WERI-Rb-1 (cell line): ENCODE data around the gene EOGT.

Experiments
- DNase-seq: peaks from one replicate; pipeline ENCODE4 v3.0.0-alpha.2; 2020
- H3K27ac ChIP-seq: fragments of 250-450 bp; sonication (Bioruptor Pico); 2 replicates; pipeline ENCODE4 v1.5.1; 2020; ENCODE audit warnings: mild to moderate bottlenecking, moderate library complexity
- H3K27me3 ChIP-seq: fragments of 250-450 bp; sonication (Bioruptor Pico); 2 replicates; pipeline ENCODE4 v1.5.1; 2021; ENCODE audit warnings: mild to moderate bottlenecking, low read depth, moderate library complexity; ENCODE audit not compliant: insufficient read depth, severe bottlenecking
- H3K36me3 ChIP-seq: fragments of 250-450 bp; sonication (Bioruptor Pico); 2 replicates; pipeline ENCODE4 v1.5.1; 2020; ENCODE audit warnings: mild to moderate bottlenecking, moderate library complexity
- H3K4me3 ChIP-seq: 2 replicates; pipeline ENCODE4 v1.5.1; 2011; ENCODE audit warnings: low read depth, mild to moderate bottlenecking, control low read depth, low read length
- H3K9me3 ChIP-seq: fragments of 250-450 bp; sonication (Bioruptor Pico); 2 replicates; pipeline ENCODE4 v1.5.1; 2021; ENCODE audit warnings: mild to moderate bottlenecking, moderate library complexity; ENCODE audit not compliant: severe bottlenecking
- TF ChIP-seq, protein P1 (sequence below): IDR thresholded peaks from 2 replicates; pipeline ENCODE4 v1.5.1; 2011; ENCODE audit warnings: low read depth, mild to moderate bottlenecking, control low read depth, inconsistent platforms, low read length

EOGT gene

DNA sequence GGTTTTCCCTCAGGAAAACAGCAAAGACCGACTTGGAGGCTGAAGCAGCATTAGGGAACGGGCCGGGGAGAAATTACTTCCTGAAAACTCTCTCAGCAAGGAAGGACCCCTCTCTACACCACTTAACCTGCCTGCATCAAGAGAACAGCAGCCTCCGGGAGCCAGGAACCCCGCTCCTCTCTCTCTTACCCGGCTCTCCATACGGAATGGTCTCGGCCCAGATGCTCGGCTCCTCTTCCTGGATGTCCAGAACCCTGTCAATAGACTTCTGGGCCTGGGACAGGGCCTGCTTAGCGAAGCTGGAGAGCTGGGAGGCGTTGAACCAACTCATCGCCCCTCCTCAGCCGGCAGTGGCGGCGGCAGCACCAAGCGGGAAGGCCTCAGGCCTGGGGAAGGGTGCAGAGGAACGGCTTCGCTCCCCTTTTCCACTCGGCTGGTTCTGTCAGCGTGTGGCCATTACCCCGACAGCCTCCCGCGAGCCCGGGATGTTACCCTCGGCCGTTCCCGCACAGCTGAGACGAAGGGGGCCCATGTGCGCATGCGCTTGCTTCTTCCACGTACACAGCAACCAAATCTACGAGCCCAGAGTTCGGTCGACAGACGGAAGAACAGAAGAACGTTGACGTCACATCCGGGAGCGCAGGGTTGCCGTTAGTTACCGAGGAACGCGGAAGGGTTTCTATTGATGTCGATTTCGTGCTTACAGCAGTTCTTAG is 38.4 kb upstream of the EOGT start, which contains the start of gene TMF1:
Gene TMF1 (minus strand): TSS at position 578 of the 716 bp plus-strand sequence. CDS start 247 bp downstream, at position 331.
- Histone ChIP-seq H3K4me3 (peak within 1 kb of the TSS; percentile 97), H3K27ac (peak within 1 kb of the TSS; percentile 82), H3K27me3 (no peaks in the 10 kb centered on the region), H3K9me3 (no peaks in the 10 kb centered on the region), H3K36me3 (peaks cover 27% of the 10 kb centered on the region)
- DNase-seq = peak; percentile 97
- TF ChIP-seq, protein P1, sequence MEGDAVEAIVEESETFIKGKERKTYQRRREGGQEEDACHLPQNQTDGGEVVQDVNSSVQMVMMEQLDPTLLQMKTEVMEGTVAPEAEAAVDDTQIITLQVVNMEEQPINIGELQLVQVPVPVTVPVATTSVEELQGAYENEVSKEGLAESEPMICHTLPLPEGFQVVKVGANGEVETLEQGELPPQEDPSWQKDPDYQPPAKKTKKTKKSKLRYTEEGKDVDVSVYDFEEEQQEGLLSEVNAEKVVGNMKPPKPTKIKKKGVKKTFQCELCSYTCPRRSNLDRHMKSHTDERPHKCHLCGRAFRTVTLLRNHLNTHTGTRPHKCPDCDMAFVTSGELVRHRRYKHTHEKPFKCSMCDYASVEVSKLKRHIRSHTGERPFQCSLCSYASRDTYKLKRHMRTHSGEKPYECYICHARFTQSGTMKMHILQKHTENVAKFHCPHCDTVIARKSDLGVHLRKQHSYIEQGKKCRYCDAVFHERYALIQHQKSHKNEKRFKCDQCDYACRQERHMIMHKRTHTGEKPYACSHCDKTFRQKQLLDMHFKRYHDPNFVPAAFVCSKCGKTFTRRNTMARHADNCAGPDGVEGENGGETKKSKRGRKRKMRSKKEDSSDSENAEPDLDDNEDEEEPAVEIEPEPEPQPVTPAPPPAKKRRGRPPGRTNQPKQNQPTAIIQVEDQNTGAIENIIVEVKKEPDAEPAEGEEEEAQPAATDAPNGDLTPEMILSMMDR = no peak

DNA sequence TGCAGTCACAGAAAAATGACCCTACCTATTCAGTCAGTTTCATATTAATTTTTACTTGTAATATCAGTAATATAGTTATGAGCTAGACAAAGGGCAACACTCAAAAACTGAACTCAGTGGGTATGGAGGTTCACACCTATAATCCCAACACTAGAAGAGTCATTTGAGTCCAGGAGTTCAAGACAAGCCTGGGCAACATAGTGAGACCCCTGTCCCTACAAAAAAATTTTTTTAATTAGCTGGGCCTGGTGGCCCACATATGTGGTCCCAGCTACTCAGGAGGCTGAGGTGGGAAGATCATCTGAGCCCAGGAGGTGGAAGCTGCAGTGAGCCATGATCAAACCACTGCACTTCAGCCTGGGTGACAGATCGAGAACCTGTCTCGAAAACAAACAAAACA is 35.5 kb upstream of the EOGT start:
- Histone ChIP-seq H3K9me3 (no peaks in the 10 kb centered on the region), H3K4me3 (no peak overlapping the region), H3K27ac (no peak overlapping the region), H3K27me3 (no peaks in the 10 kb centered on the region), H3K36me3 (peaks cover 36% of the 10 kb centered on the region)
- DNase-seq = no peak
- TF ChIP-seq, protein P1 = no peak

DNA sequence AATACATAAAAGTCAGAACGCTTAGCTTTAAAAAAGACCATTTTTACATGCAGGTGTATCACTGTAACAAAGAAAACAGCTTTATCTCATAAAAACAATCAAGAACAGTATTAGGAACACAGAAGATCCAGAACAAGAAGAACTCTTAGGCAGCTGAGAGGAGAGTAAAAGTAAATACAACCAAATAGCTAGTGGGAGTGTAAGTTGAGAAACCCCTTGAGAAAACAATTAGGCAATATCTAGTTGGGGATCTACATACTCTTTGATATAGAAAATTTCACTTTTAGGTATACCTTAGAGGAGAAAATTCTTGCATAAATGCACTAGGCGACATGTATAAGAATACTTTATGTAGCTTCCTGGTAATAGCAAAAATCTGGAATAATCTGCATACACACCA is 31.1 kb upstream of the EOGT start:
- no peak for DNase-seq
- TF ChIP-seq, protein P1 = no peak
- Histone ChIP-seq H3K4me3 (no peak overlapping the region), H3K36me3 (peaks cover 59% of the 10 kb centered on the region), H3K27me3 (no peaks in the 10 kb centered on the region), H3K27ac (no peak overlapping the region), H3K9me3 (no peaks in the 10 kb centered on the region)

DNA sequence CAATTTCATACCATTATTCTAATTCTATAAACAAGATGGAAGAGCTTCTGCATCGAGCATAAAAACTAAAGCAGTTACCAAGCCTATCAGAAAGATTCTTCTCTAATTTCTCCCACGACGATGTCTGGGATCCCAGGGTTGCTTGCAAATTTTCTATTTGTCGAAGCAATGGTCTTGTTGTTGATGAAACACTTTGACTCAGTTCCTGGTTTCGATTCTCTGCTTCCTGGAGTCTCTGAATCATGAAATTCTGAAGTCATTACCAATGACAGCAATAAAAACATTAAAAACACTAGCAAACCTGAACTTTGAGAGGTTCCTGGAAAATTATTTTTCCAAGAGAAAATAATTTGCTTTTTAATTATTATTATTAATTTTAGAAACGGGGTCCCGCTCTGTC is 20.0 kb upstream of the EOGT start:
- Histone ChIP-seq H3K27me3 (no peaks in the 10 kb centered on the region), H3K4me3 (no peak overlapping the region), H3K36me3 (peaks cover 58% of the 10 kb centered on the region), H3K27ac (no peak overlapping the region), H3K9me3 (no peaks in the 10 kb centered on the region)
- TF ChIP-seq, protein P1 = no peak
- no peak for DNase-seq

DNA sequence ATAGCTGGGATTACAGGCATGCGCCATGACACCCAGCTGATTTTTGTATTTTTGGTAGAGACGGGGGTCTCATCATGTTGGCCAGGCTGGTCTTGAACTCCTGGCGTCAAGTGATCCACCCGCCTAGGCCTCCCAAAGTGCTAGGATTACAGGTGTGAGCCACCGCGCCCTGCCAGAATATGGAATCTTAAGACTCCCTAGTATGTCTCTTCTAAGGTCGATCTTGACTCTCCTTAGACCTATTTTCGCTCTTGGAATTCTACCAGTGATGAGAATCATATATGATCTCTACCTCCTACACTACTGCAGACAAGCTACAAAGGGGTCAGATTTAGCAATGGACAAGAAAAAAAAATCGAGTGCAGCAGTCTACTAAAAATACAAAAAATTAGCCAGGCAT is 19.3 kb upstream of the EOGT start:
- H3K27me3 ChIP-seq = no peaks in the 10 kb centered on the region
- H3K9me3 ChIP-seq = no peaks in the 10 kb centered on the region
- H3K4me3 ChIP-seq = no peak overlapping the region
- H3K27ac ChIP-seq = no peak overlapping the region
- DNase-seq = no peak
- H3K36me3 ChIP-seq = peaks cover 55% of the 10 kb centered on the region
- TF ChIP-seq, protein P1 = no peak

DNA sequence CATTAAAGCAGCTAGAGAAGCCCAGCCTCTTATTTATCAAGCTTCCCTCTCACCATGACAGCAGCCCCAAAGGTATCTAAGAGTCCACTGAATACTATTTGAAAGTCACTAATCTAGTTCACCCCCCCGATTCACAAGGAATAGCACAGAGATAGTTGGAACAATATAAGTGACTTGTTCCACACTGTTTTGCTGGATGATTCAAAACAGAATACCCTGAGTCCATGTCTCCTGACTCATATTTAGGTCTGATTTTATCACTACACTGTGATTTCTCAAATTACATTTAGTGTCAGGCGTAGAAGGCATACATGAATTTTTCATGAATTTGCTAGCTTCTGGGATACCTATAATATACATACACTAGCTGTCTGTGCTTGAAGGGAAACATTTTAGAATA is 18.7 kb upstream of the EOGT start:
- Histone ChIP-seq H3K36me3 (peaks cover 58% of the 10 kb centered on the region), H3K27ac (no peak overlapping the region), H3K4me3 (no peak overlapping the region), H3K9me3 (no peaks in the 10 kb centered on the region), H3K27me3 (no peaks in the 10 kb centered on the region)
- TF ChIP-seq, protein P1 = no peak
- DNase-seq = no peak
